ENCODE results near the gene MACC1. TPM values are rescaled to one million over a fixed set of nuclear protein-coding genes. Genes with fewer than 3 reads are reported as not detected.
"Not testable (repeated sequence)": the region's sequence is repeated elsewhere in the genome, so short reads cannot be mapped to it uniquely, and the experiment has no call there.

MACC1 gene
- polyA plus RNA-seq, 1 of the 3 experiments (the other 2 are of a cell fraction) = not detected

DNA sequence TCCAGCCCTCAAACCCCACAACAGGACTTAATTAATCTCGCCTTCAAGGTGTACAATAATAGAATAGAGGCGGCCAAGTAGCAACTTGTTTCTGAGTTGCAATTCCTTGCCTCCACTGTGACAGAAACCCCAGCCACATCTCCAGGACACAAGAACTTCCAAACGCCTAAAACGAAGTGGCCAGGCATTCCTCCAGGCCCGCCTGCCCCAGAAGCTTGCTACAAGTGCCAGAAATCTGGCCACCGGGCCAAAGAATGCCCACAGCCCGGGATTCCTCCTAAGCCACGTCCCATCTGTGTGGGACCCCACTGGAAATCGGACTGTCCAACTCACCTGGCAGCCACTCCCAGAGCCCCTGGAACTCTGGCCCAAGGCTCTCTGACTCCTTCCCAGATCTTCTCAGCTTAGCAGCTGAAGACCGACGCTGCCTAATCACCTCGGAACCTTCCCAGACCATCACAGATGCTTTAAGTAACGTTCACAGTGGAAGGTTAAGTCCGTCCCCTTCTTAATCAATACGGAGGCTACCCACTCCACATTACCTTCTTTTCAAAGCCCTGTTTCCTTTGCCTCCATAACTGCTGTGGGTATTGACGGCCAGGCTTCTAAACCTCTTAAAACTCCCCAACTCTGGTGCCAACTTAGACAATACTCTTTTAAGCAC is 94.4 kb downstream of the MACC1 start:
- POLR2A ChIA-PET; H3K9me2 ChIP-seq; H4K20me1 ChIP-seq (ENCODE audit: insufficient read depth); H3F3A ChIP-seq (replicated peaks; ENCODE audit: insufficient read depth); H2AFZ ChIP-seq (ENCODE audit: low read depth); H3K27ac ChIP-seq (ENCODE audit: low read depth in 2 of 2, low read length in 1 of 2); H3K4me1 ChIP-seq (ENCODE audit: control insufficient read depth in 1 of 2, insufficient read depth in 2 of 2, low read depth in 1 of 2, low read length in 1 of 2); H3K36me3 ChIP-seq (replicated peaks in 1 of 2; ENCODE audit: control insufficient read depth in 1 of 2, insufficient read depth in 2 of 2, low read length in 1 of 2); H3K4me2 ChIP-seq; H3K79me2 ChIP-seq (ENCODE audit: insufficient read depth); DNase-seq; H3K9me3 ChIP-seq; H3K9ac ChIP-seq; H3K4me3 ChIP-seq (ENCODE audit: low read depth in 2 of 2, low read length in 1 of 2); CTCF ChIA-PET: not testable (repeated sequence)
- 51% methylated on average over 16 of the region's 16 CpGs for WGBS (ENCODE audit: low lambda C conversion rate)
- peaks cover 25% of the 10 kb centered on the region for H3K27me3 ChIP-seq (ENCODE audit: insufficient read depth)

DNA sequence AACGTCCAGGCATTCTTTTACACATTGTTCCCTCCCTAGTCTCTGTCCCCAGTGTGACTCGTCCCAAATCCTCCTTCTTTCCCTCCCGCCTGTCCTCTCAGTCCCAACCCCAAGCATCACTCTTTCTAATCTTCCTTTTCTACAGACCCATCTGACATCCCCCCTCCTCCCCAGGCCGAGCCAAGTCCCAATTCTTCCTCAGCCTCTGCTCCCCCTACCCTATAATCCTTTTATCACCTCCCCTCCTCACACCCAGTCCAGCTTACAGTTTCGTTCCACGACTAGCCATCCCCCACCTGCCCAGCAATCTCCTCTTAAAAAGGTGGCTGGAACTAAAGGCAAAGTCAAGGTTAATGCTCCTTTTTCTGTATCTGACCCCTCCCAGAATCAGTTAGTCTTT is 95.1 kb downstream of the MACC1 start:
- TF ChIP-seq GATA2 (CRISPR knock-in tag; IDR thresholded peaks at IDR 0.05) (no peak), PBX3 (IDR thresholded peaks at IDR 0.05) (no peak), FOSL2 (IDR thresholded peaks at IDR 0.05; ENCODE audit: borderline replicate concordance, low read depth) (no peak), RCOR1 (IDR thresholded peaks at IDR 0.05; ENCODE audit: low read length) (no peak), NRF1 (IDR thresholded peaks at IDR 0.05; ENCODE audit: low read depth, low read length) (no peak), EZH2phosphoT487 (IDR thresholded peaks at IDR 0.05; ENCODE audit: borderline replicate concordance, low read depth) (no peak), IRF3 (IDR thresholded peaks at IDR 0.05; ENCODE audit: low read depth, low read length) (no peak), YY1 (IDR thresholded peaks at IDR 0.05; ENCODE audit: low read depth) (no peak), POLR2AphosphoS5 (IDR thresholded peaks at IDR 0.05; ENCODE audit: low read depth, low read length) (no peak), MXI1 (IDR thresholded peaks at IDR 0.05; ENCODE audit: low read depth, low read length) (no peak), RXRA (IDR thresholded peaks at IDR 0.05; ENCODE audit: borderline replicate concordance, low read depth) (no peak), RAD21 (IDR thresholded peaks at IDR 0.05; ENCODE audit: low read length) (no peak), RFX5 (IDR thresholded peaks at IDR 0.05; ENCODE audit: low read length) (no peak), TAF1 (IDR thresholded peaks at IDR 0.05; ENCODE audit: borderline replicate concordance, low read depth, low read length) (no peak), JUND (IDR thresholded peaks at IDR 0.05) (no peak), TCF12 (IDR thresholded peaks at IDR 0.05) (no peak)
- WGBS (ENCODE audit: low lambda C conversion rate) = 47% methylated on average over 6 of the region's 6 CpGs
- H3F3A ChIP-seq (replicated peaks; ENCODE audit: insufficient read depth) = no peaks in the 10 kb centered on the region

More for the DNA sequence above, 95.1 kb downstream of the MACC1 start:
- no peak overlapping the region for H3K9ac ChIP-seq
- no peaks in the 10 kb centered on the region for H3K79me2 ChIP-seq (ENCODE audit: insufficient read depth)
- no peak overlapping the region for H2AFZ ChIP-seq (ENCODE audit: low read depth)
- H3K9me2 ChIP-seq = no peaks in the 10 kb centered on the region
- ChIA-PET POLR2A (no interaction called here), CTCF (no interaction called here)
- H4K20me1 ChIP-seq (ENCODE audit: insufficient read depth) = no peaks in the 10 kb centered on the region
- no peaks in the 10 kb centered on the region for H3K9me3 ChIP-seq
- H3K27me3 ChIP-seq (ENCODE audit: insufficient read depth) = peaks cover 25% of the 10 kb centered on the region
- no peaks in the 10 kb centered on the region for H3K36me3 ChIP-seq (replicated peaks in 1 of 2; ENCODE audit: control insufficient read depth in 1 of 2, insufficient read depth in 2 of 2, low read length in 1 of 2)
- no peak overlapping the region for H3K4me2 ChIP-seq
- H3K4me3 ChIP-seq (ENCODE audit: low read depth in 2 of 2, low read length in 1 of 2) = no peak overlapping the region
- no peak for DNase-seq
- no peaks in the 10 kb centered on the region for H3K4me1 ChIP-seq (ENCODE audit: control insufficient read depth in 1 of 2, insufficient read depth in 2 of 2, low read depth in 1 of 2, low read length in 1 of 2)
- no peak overlapping the region for H3K27ac ChIP-seq (ENCODE audit: low read depth in 2 of 2, low read length in 1 of 2)
